Activated naive CD4-positive, alpha-beta T cell treated with anti-CD3 and anti-CD28 coated beads, Interleukin-2, amount 50 U/mL, for 16 hours (primary cell): ENCODE results near the gene SLC37A1.

ENCODE experiments used
- DNase-seq: peaks from one replicate; pipeline ENCODE4 v3.0.0-alpha.2; 2020

Gene SLC37A1

DNA sequence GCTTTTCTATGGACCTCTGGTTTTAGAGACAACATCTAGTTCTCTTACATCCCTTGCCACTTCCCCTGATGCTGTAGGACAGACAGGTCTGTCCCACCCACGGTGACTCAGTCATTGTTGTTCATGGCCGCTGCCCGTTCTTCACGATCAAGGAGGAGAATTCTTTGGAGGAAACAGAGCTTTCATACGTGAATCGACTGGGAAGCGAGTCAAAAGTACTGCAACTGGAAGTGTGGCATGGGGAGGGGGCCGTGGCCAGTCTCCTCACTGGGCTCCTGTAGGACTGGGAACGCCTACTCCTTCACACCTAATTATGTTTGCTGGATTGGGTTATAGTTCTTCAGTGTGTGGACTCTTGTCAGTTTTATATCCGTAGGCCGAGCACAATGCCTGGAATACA is 4.4 kb upstream of the SLC37A1 start:
- no peak for DNase-seq

DNA sequence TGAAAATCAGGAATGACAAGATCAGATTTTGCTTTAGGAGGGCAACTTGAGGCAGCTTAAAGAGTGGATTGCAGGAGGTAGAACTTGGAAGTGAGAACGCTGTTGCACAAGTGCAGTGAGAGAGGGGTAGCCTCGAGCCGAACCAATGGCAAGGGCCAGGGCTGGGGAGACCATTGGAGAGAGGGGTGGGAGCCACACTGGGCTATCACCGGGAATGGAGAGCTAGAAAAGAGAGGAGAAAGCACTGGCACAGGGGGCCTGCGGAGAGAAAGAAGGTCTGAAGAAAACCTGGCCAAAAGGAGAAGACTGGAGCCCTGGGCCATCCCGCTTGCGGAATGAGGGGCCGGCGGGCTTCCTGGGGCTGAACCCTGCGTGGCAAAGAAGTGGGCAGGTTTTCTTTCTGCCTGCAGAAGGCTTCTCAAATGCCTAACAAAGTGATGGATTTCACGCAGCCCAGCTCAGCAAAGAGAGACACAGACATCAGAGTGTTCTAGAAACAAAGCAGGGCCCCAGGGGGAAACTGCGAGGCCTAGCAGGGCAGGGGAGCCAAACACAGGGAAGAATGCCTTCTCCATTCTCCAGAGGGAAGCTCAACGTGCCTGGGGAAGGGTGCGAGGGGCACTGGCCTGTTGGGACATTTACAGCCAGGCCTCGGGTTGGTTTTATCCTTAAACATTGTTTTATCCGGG is 1.2 kb upstream of the SLC37A1 start:
- no peak for DNase-seq

DNA sequence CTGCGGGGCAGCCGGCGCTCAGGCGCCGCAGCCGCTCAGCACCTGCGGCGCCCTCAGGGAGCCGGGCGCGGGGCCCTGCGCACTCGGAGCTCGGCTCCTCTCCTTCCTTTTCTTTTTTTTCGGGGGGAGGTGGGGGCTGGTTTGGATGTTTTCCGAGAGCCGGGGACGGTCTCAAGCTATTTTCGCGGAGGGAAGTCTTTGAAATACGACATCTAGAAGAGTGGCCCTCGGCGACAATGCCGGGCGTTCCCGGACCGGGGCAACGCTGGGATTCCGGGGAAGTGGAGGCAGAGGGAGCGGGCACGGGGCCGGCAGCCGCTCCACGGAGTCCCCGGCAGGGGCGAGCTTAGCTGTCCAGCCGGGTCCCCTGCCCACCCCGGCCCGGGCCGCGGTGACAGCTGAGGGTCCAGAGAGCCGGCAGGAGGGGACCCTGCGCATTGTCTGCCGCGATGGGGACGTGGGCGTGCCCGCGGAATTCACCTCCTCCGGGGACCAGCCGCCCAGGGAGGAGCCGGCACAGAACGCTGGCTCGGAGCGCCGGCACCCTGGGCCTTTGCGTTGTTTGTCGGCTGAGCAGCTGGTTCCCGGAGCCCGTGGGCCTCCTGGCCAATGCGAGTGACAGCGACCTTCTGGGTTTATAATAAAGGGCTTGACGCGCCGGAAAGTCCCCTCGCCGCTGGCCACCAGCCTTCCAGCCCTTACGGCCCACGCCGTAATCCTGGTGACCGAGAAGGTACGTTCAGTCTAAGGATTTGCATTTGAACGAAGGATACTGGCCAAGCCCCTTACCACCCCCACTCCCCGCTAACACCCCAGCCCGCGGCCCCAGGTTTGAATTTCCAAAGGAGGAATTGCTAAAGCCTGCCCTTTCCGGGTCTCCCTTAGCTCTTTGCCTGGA is 582 bp downstream of the SLC37A1 start:
- peak; percentile 75 for DNase-seq

DNA sequence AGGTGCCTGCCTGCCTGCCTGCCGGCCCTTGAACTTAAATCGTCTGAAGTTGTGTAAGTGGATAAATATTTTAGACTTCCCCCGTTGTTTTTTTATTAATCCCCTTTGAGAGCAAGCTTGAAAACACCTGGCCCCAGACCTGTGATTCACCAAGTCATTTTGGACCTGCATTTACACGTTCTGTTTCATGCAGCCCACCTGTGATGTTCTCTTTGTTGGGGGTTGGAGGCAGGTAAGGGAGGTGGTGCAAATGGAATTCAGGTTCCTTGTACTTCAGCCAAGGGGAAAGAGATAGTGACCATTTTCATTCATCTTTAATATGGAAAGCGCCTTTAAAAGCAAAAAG is 1.2 kb downstream of the SLC37A1 start:
- no peak for DNase-seq

DNA sequence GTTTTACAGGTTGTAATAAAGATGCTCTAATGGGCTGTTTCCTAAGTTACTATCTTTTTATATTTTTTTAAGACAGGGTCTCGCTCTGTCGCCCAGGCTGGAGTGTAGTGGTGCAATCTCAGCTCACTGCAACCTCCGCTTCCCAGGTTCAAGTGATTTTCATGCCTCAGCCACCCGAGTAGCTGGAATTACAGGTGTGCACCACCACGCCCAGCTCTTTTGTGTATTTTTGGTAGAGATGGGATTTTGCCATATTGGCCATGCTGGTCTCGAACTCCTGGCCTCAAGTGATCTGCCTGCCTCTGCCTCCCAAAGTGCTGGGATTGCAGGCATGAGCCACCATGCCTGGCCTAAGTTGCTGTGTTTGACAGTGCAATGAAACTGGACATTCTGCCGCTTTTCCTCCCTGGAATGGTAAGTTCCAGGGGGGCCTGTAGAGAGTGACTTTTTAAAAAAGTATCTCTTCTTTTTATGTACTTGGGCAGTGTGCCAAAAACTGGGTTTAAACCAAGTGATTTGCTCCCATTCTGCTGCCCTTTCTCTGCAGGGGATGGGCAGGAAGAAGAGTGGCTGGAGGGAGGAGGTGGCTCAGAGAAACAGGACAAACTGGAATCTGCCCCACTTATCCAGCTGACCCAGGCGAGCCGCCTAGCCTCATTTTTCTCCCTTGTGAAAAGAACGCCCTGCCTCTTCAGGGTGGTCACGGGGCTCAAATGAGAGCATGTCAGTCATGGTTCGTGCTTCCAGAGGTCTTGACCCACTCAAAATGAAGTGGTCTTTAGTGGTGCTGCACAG is 2.3 kb downstream of the SLC37A1 start:
- DNase-seq, result no peak

DNA sequence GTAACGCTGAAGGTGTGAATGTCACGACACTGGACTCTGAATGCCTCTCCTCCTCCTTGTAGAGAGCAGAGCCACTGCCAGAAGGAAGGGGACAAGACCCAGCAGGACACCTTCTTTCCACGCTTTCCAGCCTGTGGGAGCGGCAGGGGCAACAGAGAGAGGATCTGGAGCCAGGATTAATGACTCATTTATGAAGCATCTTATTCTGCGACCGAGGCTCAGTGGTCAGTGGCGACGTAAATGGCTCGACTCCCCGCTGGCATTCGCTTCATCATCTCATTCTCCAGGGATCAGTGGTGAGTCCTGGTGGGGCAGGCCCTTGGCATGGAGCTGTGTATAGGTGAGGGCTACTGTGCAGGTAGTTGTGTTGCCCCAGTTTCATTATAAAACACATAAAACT is 4.6 kb downstream of the SLC37A1 start:
- no peak for DNase-seq

DNA sequence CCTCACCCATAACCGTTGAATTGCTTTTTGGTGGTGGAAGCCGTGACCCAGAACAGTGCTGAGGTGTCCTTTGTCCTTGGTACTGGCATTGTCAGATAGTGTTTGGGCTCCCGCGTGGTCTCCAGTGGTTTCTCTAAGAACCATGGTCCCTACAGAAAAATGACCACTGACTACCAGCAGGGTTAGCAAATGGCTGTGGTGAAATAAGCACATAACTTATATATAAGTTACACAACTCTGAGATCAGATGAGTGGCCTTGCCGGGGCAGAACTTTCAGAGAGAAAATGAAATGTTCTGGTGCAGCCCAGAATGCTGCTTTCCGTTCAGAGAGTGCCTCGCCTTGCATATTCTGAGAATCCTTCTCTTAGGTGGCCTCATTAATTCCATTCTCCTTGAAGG is 5.0 kb downstream of the SLC37A1 start:
- DNase-seq, result no peak

DNA sequence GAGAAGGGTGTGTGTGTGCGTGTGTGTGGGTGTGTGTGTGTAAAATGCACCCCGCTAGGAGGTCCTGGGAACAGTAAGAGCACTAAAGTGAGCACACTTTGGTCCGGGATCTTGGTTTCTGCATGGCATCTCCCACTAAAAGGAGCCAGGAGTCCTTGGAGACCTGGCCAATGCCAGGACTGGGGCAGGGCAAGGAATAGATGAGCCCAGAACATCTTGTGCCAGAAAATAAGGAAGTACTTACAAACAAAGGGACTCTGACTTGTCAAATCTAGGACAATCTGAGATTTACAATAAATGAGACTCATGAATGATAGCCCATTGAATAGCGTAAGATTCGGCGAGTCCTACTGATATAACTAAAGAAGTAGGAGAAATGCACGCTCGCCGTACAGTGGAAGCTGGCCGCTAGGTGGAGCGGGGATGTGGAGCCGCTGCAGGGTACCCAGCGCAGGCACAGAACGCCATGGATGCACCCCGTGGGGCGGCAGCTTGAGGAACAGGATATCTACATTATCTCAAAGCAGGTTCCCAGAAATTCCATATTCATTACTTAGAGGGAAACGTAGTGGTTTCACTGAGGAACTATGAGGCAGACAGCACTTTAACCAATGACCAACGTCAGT is 7.1 kb downstream of the SLC37A1 start:
- no peak for DNase-seq

DNA sequence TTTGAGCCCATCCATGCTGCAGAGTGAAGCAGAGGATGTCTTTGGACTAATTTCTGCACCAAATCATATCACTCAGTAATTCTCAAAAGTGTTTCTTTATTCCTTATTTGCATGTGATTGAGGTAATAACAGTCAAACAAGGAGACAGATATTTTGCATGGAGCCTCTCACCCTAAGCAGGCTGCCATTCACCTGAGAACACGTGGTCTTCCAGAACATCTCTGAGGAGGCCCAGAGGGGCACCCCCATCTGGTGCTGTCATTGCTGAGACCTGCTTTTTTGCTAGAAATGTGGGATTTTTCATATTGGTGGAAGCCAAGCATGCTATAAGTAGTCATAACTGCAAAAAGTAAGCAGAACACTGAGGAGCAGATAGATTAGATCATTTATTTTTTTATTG is 7.7 kb downstream of the SLC37A1 start:
- DNase-seq, result no peak

DNA sequence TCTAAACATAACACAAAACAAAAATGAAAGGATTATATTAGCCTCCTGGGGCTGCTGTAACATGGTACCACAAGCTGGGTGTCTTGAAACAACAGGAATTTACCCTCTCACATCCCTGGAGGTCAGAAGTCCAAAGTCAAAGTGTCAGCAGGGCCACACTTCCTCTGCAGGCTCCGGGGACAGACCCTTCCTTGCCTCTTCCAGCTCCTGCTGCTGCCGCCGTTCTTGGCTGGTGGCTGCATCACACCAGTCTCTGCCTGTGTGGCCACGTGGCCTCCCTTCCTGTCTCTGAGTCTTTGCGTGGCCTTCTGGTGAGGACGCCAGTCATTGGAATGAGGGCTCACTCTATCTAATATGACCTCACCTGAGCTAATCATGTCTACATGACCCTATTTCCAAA is 8.2 kb downstream of the SLC37A1 start:
- no peak for DNase-seq

DNA sequence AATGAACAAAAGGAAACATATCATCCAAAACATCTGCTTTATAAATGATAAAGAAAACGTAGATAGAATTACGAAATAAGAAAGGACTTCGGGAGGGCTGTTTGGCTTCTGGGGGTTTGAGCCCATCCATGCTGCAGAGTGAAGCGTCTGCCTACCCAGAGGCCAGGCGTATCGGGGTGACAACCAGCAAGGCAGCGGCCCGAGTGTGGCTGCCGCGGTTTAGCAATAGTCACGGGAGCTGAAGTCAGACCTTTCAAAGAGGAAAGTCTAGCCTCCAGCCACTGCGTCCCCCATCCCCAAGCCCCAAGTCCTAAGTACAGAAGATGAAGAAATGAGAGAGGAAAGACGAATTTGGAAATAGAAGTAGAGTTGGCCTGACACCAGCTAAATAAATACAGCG is 8.6 kb downstream of the SLC37A1 start:
- DNase-seq, result no peak

DNA sequence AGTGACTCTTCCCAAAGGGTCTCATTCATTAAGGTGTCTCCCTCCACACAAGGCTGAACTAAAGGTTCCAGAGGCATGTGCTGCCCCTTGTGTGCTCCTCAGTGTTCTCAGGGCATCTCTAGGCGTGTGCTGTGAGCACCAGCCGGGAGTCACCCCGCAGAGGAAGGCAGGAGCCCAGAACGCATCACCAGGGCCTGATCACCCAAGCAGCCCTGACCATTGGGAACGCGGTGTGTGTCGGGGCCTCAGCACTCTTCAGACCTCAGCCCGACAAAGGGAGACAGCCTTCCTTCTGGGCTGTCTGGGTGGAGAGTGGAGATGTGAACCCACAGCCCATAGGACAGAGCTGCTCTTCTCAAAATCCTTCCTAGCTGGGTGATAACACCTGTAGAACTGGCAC is 9.1 kb downstream of the SLC37A1 start:
- no peak for DNase-seq

DNA sequence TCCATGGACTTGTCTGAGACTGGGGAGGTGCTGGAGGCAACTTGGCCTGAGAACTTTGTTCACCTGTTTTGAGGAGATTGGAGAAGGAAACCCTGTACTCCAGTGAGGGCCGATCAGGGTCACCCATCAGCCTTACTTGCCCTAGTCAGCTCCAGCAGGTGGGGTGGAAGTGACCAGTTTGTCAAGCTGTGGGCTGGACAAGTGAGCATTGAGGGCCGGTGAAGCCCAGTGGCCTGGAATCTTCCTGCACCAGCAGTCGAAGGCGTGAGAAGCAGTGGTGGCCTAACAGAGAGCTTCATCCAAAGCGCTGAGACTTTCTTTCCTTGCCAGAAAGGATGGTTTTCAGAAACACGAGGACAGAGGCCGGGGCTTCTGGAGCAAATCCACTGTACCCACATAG is 9.6 kb downstream of the SLC37A1 start:
- no peak for DNase-seq

DNA sequence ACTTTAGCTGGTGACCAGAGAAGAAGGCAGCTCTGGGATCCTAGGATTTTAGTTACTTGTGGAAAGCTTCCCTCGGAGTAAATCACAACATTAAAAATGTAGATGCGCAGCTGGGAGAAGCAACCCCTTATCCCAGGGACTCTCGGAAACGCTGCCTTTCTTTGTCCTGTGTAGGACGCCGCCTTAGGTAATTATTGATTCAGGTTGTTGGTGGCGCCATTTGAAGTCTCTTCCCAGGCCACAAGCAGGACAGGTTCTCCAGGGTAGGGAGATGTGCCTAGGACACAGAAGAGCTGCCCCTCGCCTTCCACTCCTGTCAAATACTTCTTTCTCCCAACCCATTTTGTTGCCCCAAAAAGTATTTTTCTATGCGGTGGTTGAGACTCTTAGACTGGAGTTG is 10.3 kb downstream of the SLC37A1 start:
- DNase-seq, result no peak

DNA sequence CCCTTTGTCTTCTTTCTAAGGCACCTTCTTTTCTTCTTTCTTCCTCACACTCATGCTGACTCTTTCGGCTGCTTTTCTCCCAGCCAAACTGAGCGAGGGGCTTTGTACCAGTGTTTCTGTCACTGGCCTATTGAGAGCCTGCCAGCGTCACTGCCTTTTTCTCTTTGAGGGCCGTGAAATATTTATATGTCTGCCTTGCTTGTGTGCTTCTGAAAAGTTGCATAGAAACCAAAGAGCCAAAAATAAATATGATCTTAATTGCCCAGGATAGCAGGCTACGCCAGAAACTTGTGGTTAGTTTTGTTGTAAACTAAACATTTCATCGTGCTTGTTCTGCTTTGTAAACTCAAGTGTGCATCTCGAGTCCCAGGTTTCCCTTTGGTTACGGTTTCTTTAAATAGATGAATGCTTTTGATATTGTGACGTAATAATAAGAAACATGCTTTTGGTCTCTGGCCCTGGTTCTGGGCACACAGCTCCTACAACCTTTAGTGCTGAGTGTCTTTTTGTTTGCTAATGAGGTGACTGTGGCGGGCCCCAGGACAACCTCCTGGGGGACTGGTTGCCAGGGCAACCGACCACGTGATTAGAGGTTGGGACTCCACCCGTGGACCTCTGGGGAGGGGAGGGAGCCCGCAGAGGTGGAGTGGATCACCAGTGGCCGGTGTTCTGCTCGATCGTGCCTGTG is 10.8 kb downstream of the SLC37A1 start:
- no peak for DNase-seq

DNA sequence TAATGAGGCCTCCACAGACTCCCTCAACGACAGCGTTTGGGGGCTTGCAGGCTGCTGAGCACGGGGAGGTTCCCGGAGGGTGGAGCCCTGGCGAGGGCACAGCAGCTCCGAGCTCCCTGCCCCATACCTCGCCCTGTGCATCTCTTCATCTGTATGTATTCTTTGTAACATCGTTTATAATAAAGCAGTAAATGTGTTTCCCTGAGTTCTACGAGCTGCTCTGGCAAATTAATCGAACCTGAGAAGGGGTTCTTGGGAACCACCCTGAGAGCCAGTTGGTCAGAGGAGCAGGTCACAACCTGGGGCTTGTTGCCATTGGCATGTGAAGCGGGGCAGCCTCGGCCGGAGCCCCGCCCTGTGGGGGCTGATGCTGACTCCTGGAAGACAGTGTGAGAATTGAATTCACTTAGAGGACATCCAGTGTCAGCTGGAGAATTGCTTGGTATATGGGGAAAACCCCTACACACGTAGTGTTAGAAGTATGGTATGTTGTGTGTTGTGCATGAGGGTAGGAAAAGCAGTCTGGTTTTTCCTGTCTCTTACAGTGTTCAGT is 11.5 kb downstream of the SLC37A1 start:
- no peak for DNase-seq

DNA sequence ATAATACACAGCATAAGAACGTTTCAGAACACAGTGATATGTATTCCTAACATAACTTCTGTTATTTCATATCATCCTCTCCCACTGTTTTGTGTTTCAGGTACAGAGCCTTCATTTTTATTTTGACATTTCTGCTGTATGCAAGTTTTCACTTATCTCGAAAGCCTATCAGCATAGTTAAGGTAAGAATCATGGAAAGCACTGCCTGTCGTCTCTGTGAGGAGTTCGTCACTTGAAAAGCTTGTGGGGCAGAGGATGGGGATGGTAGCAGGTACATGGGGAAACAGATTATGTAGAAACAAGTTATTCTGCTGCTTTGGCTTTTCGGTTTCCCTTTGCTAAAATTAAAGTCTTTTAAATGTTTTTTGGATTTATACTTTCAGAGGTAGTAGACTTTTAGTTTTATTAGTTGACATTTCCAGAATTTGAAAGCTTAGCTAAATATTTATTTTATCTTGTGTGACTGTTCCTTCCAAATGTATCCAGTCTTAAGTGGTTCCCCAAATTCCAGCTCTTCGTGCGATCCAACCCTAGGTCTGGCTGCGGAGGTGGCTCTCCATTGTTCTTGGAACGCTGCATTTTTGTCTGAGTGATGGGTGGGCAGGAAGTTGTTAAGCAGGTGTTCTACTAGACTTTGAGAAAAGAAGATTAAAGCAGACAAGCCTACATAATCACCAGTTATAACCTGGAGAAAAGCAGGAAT is 12.2 kb downstream of the SLC37A1 start:
- DNase-seq, result no peak

DNA sequence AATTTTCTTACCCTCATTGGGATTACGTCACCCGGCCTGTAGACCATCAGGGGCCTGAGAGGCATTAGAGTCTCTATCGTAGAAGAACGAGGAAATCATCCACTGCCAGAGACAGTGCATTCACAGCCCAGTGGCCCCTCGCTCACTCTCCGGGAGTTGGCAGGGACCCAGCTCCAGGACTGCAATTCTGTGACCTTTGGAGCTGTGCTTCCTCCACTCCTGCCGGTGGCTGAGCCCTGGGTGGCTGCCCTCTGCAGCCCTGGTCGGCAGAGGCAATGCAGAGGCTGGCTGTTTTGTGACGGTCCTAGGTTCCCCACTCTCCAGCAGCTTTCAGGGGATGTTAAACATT is 12.7 kb downstream of the SLC37A1 start:
- DNase-seq, result no peak

DNA sequence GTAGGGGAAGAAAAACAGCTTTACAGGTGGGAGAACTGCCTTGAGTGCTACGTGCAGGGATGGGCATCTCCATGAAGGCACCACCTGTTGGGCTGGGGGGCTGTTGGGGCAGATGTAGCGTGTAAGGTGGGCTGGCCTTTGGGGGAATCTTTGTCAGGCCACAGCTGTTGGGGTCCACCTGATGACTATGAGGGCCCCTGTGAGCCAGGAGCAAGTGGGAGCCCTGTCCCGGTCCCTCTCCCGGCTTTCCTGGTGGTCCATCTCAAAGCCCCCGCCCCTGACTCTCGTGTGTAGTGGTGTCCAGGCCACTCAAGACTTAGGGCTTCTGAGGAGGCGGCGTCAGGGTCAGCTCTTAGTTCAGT is 13.5 kb downstream of the SLC37A1 start:
- DNase-seq, result no peak

DNA sequence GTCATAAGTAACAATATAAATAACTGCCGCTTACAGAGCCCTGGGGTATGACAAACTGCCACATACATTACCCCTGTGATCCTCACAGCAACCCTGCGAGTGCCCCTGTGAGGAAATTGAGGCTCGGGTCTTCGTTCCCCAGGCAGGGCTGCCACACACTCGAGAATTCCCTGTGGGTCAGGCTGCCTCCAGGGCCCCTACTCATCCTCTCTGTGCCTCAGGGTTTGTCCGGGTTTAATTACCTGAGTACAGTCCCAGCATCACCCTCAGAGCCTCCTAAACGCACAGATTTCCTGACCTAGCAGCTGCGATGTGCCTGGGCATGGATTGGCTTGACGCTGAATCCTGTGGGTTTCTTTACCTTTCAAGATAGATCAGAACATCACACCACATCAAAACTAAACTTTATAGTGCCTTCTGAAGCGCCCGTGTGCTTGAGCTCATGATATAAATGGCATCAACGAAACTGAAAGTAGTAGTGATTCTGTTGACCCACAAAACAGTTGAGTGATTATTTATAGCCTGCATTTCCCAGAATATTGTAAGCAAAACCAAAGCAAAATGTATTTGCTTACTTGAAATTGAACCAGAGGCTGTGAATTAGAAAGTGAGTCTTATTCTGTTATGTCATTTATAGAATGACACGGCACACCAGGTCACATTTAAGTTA is 14.0 kb downstream of the SLC37A1 start:
- peak; percentile 49 for DNase-seq

DNA sequence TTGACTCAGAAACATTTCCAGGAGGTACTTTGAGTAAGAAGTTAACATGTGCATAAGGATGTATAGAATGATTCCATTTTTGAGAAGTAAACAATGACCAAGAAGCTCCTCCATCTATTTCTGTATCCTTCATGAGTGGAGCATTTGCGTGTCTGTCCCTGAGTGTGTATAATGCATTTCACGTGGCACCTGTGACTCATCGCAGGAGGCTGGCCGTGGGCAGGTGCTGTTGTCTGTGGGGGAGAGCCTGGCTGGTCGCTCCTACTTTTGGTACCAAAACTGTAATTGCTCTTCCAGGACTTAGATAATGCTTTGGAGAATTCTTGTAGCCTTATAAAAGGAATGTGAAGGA is 16.5 kb downstream of the SLC37A1 start:
- no peak for DNase-seq
